Caco-2 (cell line): ENCODE data around the gene ZSCAN1. TPM values are rescaled to one million over a fixed set of nuclear protein-coding genes. Genes with fewer than 3 reads are reported as not detected.

Experiments used
- BruUV-seq: library from RNA; stranded (reverse); fragments of 400-500 nt; replicated peaks from 2 replicates; lab custom pipeline; 2021; lab: Mats Ljungman, UMichigan
- CTCF ChIA-PET: fragments of 300-600 bp; sonication (Branson Sonifier 250); formaldehyde crosslinking; loops from one replicate; lab custom pipeline; 2022; ENCODE audit warnings: antibody characterized with exemption; lab: Charles Lee
- POLR2A ChIA-PET: fragments of 300-600 bp; sonication (Branson Sonifier 250); formaldehyde crosslinking; loops from one replicate; lab custom pipeline; 2022; ENCODE audit warnings: antibody characterized with exemption; lab: Charles Lee
- DNase-seq, 2 experiments: peaks; one replicate each; pipeline versions ENCODE4 v3.0.0 to v3.0.0-alpha.2; 2020 to 2022
- H3K27me3 ChIP-seq: replicated peaks from 2 replicates; pipeline ENCODE4 v1.6.0; 2011; ENCODE audit warnings: low read length; ENCODE audit not compliant: control insufficient read depth, insufficient read depth
- H3K36me3 ChIP-seq: 2 replicates; pipeline ENCODE4 v1.5.1; 2011; ENCODE audit warnings: low read length; ENCODE audit not compliant: control insufficient read depth, insufficient read depth
- H3K4me1 ChIP-seq: fragments of 250-450 bp; sonication (Bioruptor Pico); 2 replicates; pipeline ENCODE4 v1.5.1; 2020; ENCODE audit warnings: mild to moderate bottlenecking
- H3K4me3 ChIP-seq: 2 replicates; pipeline ENCODE4 v1.5.1; 2011; ENCODE audit warnings: low read depth, mild to moderate bottlenecking, control low read depth, low read length
- H3K9me3 ChIP-seq: fragments of 250-450 bp; sonication (Bioruptor Pico); 2 replicates; pipeline ENCODE4 v1.5.1; 2020; ENCODE audit warnings: mild to moderate bottlenecking, moderate library complexity
- H3K27ac Mint-ChIP-seq: one replicate; pipeline ENCODE4 v1.8.0; 2022; ENCODE audit warnings: mixed read lengths; ENCODE audit not compliant: unreplicated experiment
- H3K27me3 Mint-ChIP-seq: one replicate; pipeline ENCODE4 v1.8.0; 2022; ENCODE audit warnings: mixed read lengths; ENCODE audit not compliant: insufficient read depth, unreplicated experiment
- H3K36me3 Mint-ChIP-seq: one replicate; pipeline ENCODE4 v1.8.0; 2022; ENCODE audit warnings: mild to moderate bottlenecking, mixed read lengths; ENCODE audit not compliant: insufficient read depth, unreplicated experiment
- H3K4me1 Mint-ChIP-seq: one replicate; pipeline ENCODE4 v1.8.0; 2022; ENCODE audit warnings: low read depth, mixed read lengths; ENCODE audit not compliant: unreplicated experiment
- H3K4me3 Mint-ChIP-seq: one replicate; pipeline ENCODE4 v1.8.0; 2022; ENCODE audit warnings: mild to moderate bottlenecking, moderate library complexity, mixed read lengths; ENCODE audit not compliant: unreplicated experiment
- H3K9me3 Mint-ChIP-seq: one replicate; pipeline ENCODE4 v1.8.0; 2022; ENCODE audit warnings: mixed read lengths; ENCODE audit not compliant: unreplicated experiment
- intact Hi-C: fragments of 100-400 bp; cut with micrococcal nuclease; formaldehyde crosslinking; loops from one replicate; pipeline ENCODE4 v1.10.0; 2022; ENCODE audit not compliant: unreplicated experiment
- total RNA-seq: library from RNA; stranded (reverse); gene quantifications from 2 replicates; pipeline ENCODE4 v1.2.3, GENCODE V29; 2022
- TF ChIP-seq, protein P1 (sequence below), 2 experiments: fragments of 200-600 bp in 1 of 2; IDR thresholded peaks; 1 replicate in 1 of 2; 2 replicates in 1 of 2; pipeline versions ENCODE4 v1.5.1 to v1.8.0; 2011 to 2022; ENCODE audit warnings: antibody characterized with exemption in 1 of 2, control low read depth in 1 of 2, inconsistent platforms in 1 of 2, low read depth in 1 of 2, low read length in 1 of 2, mild to moderate bottlenecking in 1 of 2, moderate library complexity in 1 of 2; ENCODE audit not compliant: insufficient read depth in 1 of 2, severe bottlenecking in 1 of 2, unreplicated experiment in 1 of 2

ZSCAN1 gene
- total RNA-seq, 1 experiment from 2014 or later: not detected

DNA sequence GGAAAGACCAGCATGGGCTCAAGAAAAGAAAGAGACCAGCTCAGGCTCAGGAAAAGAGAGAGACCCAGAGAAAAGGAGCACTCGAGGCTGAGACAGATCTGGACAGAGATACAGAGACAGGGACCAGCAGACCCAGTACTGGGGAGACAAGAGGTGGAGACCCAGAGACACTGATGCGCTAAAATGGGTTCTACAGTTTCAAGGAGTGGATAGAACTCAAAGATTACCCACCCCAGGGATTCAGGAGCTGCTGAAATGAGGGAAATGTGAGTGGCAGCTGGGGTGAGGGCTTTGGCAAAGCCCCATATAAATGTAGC lies 64.8 kb downstream of the ZSCAN1 start:
- no peaks in the 10 kb centered on the region for H3K27me3 ChIP-seq
- Mint-ChIP-seq H3K27me3 (no peaks in the 10 kb centered on the region), H3K36me3 (peaks cover 8% of the 10 kb centered on the region), H3K9me3 (peaks cover 40% of the 10 kb centered on the region), H3K27ac (peak overlapping the region; percentile 84), H3K4me1 (no peaks in the 10 kb centered on the region), H3K4me3 (peak overlapping the region; percentile 52)
- CTCF ChIA-PET: no interaction called here
- no peaks in the 10 kb centered on the region for H3K4me1 ChIP-seq
- POLR2A ChIA-PET: no interaction called here
- intact Hi-C loops: no loop called here
- no peak for DNase-seq
- peaks cover 33% of the 10 kb centered on the region for H3K9me3 ChIP-seq
- H3K36me3 ChIP-seq: no peaks in the 10 kb centered on the region
- no peak overlapping the region for H3K4me3 ChIP-seq
- BruUV-seq: no TSS peak
- TF ChIP-seq, protein P1, sequence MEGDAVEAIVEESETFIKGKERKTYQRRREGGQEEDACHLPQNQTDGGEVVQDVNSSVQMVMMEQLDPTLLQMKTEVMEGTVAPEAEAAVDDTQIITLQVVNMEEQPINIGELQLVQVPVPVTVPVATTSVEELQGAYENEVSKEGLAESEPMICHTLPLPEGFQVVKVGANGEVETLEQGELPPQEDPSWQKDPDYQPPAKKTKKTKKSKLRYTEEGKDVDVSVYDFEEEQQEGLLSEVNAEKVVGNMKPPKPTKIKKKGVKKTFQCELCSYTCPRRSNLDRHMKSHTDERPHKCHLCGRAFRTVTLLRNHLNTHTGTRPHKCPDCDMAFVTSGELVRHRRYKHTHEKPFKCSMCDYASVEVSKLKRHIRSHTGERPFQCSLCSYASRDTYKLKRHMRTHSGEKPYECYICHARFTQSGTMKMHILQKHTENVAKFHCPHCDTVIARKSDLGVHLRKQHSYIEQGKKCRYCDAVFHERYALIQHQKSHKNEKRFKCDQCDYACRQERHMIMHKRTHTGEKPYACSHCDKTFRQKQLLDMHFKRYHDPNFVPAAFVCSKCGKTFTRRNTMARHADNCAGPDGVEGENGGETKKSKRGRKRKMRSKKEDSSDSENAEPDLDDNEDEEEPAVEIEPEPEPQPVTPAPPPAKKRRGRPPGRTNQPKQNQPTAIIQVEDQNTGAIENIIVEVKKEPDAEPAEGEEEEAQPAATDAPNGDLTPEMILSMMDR (IDR thresholded peaks at IDR 0.05; ENCODE audit: insufficient read depth in 1 of 2, low read depth in 1 of 2, low read length in 1 of 2, severe bottlenecking in 1 of 2, unreplicated experiment in 1 of 2): no peak

Other genes with a start within 250 kb of the ZSCAN1 start
- 38.6 and 48.2 TPM in 2 replicates for gene ZNF552, start 219.1 kb upstream of the ZSCAN1 start, total RNA-seq
- 32.5 and 35.4 TPM in 2 replicates for gene ZNF587B, start 203.7 kb upstream of the ZSCAN1 start, total RNA-seq
- 70.5 and 78.0 TPM in 2 replicates for gene ZNF587, start 184.2 kb upstream of the ZSCAN1 start, total RNA-seq
- 8.3 and 9.4 TPM in 2 replicates for gene ZNF814, start 145.0 kb upstream of the ZSCAN1 start, total RNA-seq
- 16.6 and 19.2 TPM in 2 replicates for gene ZNF417, start 117.4 kb upstream of the ZSCAN1 start, total RNA-seq
- 0.50 and 0.51 TPM in 2 replicates for gene ZNF418, start 98.6 kb upstream of the ZSCAN1 start, total RNA-seq
- gene ZNF256, start 86.3 kb upstream of the ZSCAN1 start, total RNA-seq: 1.5 and 1.9 TPM in 2 replicates
- gene C19orf18, start 59.5 kb upstream of the ZSCAN1 start, total RNA-seq: 0.45 TPM in 1 of 2 replicates, not detected in the other
- gene ZNF606, start 31.2 kb upstream of the ZSCAN1 start, total RNA-seq: 13.0 and 13.9 TPM in 2 replicates
- gene ZNF135, start 25.3 kb downstream of the ZSCAN1 start, total RNA-seq: not detected in 2 replicates
- not detected in 2 replicates for gene ZSCAN18, start 64.2 kb downstream of the ZSCAN1 start, total RNA-seq
- 4.4 and 5.4 TPM in 2 replicates for gene ZNF329, start 116.8 kb downstream of the ZSCAN1 start, total RNA-seq
- 19.9 and 21.6 TPM in 2 replicates for gene ZNF274, start 149.0 kb downstream of the ZSCAN1 start, total RNA-seq
- 48.7 and 53.8 TPM in 2 replicates for gene ZNF544, start 194.9 kb downstream of the ZSCAN1 start, total RNA-seq
- 8.4 and 8.5 TPM in 2 replicates for gene ZNF8, start 244.9 kb downstream of the ZSCAN1 start, total RNA-seq